HG02970 (cell line): ENCODE data around the gene LONRF2.

Source experiments
- ATAC-seq: cut with Tn5 transposase; IDR thresholded peaks from one replicate; pipeline ENCODE4 v1.9.1; 2021; ENCODE audit warnings: mild to moderate bottlenecking, moderate library complexity, moderate number of reproducible peaks; ENCODE audit not compliant: unreplicated experiment, low FRiP score

LONRF2 gene

GRCh38 chr2:100239486-100240210, 82.7 kb downstream of the LONRF2 start:
- ATAC-seq: no peak

GRCh38 chr2:100238471-100238870, 83.8 kb downstream of the LONRF2 start:
- ATAC-seq: no peak

- ATAC-seq: no peak
Measured at GRCh38 chr2:100237770-100238169, 84.5 kb downstream of the LONRF2 start.

- no peak for ATAC-seq
Measured at GRCh38 chr2:100237163-100237562, 85.1 kb downstream of the LONRF2 start.

GRCh38 chr2:100236166-100236565, 86.1 kb downstream of the LONRF2 start:
- no peak for ATAC-seq

- ATAC-seq: no peak
Measured at GRCh38 chr2:100235581-100235980, 86.7 kb downstream of the LONRF2 start.

GRCh38 chr2:100235098-100235497, 87.2 kb downstream of the LONRF2 start:
- peak; percentile 75 for ATAC-seq

- no peak for ATAC-seq
Measured at GRCh38 chr2:100234141-100234540, 88.2 kb downstream of the LONRF2 start.

GRCh38 chr2:100233061-100233460, 89.2 kb downstream of the LONRF2 start:
- no peak for ATAC-seq

GRCh38 chr2:100230754-100231153, 91.5 kb downstream of the LONRF2 start:
- no peak for ATAC-seq

GRCh38 chr2:100228967-100229366, 93.3 kb downstream of the LONRF2 start:
- ATAC-seq: no peak

- ATAC-seq: no peak
Measured at GRCh38 chr2:100228415-100228814, 93.9 kb downstream of the LONRF2 start.

GRCh38 chr2:100224988-100225710, 97.2 kb downstream of the LONRF2 start:
- ATAC-seq: no peak

- no peak for ATAC-seq
Measured at GRCh38 chr2:100223502-100223901, 98.8 kb downstream of the LONRF2 start.
